Keratinocyte (primary cell): Measurements from ENCODE around the gene FGF2. TPM values are rescaled to one million over a fixed set of nuclear protein-coding genes. Genes with fewer than 3 reads are reported as not detected.

Experiments used
- DNase-seq: peaks from one replicate; pipeline ENCODE4 v3.0.0-alpha.2; 2011; ENCODE audit warnings: low read depth, missing footprints, low spot score
- FAIRE-seq: peaks from 2 replicates; lab custom pipeline; 2011; peaks lifted over from hg19 to GRCh38; lab: Jason Lieb, UNC
- H2AFZ ChIP-seq: 2 replicates; pipeline ENCODE4 v1.6.0; 2012; ENCODE audit warnings: low read length, control low read depth, inconsistent platforms; ENCODE audit not compliant: control insufficient read depth
- H3K27ac ChIP-seq: 2 replicates; pipeline ENCODE4 v1.5.1; 2011; ENCODE audit warnings: low read length; ENCODE audit not compliant: control insufficient read depth, insufficient read depth
- H3K27me3 ChIP-seq: 3 replicates; pipeline ENCODE4 v1.6.0; 2011; ENCODE audit warnings: low read length; ENCODE audit not compliant: control insufficient read depth, insufficient read depth; ENCODE audit errors: extremely low read depth
- H3K36me3 ChIP-seq, 2 experiments: 2 replicates in 1 of 2; 3 replicates in 1 of 2; pipeline ENCODE4 v1.5.1; 2011; ENCODE audit warnings: low read length in 2 of 2, mild to moderate bottlenecking in 1 of 2; ENCODE audit not compliant: control insufficient read depth in 2 of 2, insufficient read depth in 2 of 2; ENCODE audit errors: extremely low read depth in 1 of 2
- H3K4me1 ChIP-seq: 3 replicates; pipeline ENCODE4 v1.5.1; 2011; ENCODE audit warnings: low read length; ENCODE audit not compliant: control insufficient read depth, insufficient read depth; ENCODE audit errors: extremely low read depth
- H3K4me2 ChIP-seq: 3 replicates; pipeline ENCODE4 v1.6.0; 2011; ENCODE audit warnings: low read depth, low read length; ENCODE audit not compliant: control insufficient read depth, insufficient read depth; ENCODE audit errors: extremely low read depth
- H3K4me3 ChIP-seq, 3 experiments: fragments of 200-600 bp in 1 of 3; sonication (generic) in 1 of 3; 2 replicates in 2 of 3; 3 replicates in 1 of 3; pipeline ENCODE4 v1.5.1; 2011 to 2016; ENCODE audit warnings: low read length in 3 of 3, mild to moderate bottlenecking in 3 of 3, control low read depth in 2 of 3, inconsistent platforms in 1 of 3, low read depth in 1 of 3, mixed read lengths in 1 of 3, mixed run types in 1 of 3, moderate library complexity in 1 of 3; ENCODE audit not compliant: control insufficient read depth in 2 of 3, insufficient read depth in 2 of 3; ENCODE audit errors: extremely low read depth in 1 of 3
- H3K79me2 ChIP-seq: 2 replicates; pipeline ENCODE4 v1.6.0; 2012; ENCODE audit warnings: low read length; ENCODE audit not compliant: control insufficient read depth, insufficient read depth
- H3K9ac ChIP-seq: 3 replicates; pipeline ENCODE4 v1.6.0; 2011; ENCODE audit warnings: low read length; ENCODE audit not compliant: control insufficient read depth, insufficient read depth; ENCODE audit errors: extremely low read depth
- H3K9me1 ChIP-seq: 3 replicates; pipeline ENCODE4 v1.6.0; 2011; ENCODE audit warnings: low read length; ENCODE audit not compliant: control insufficient read depth, insufficient read depth; ENCODE audit errors: extremely low read depth
- H3K9me3 ChIP-seq: 2 replicates; pipeline ENCODE4 v1.5.1; 2012; ENCODE audit warnings: low read depth, low read length; ENCODE audit not compliant: control insufficient read depth
- H4K20me1 ChIP-seq: 3 replicates; pipeline ENCODE4 v1.6.0; 2011; ENCODE audit warnings: low read length; ENCODE audit not compliant: control insufficient read depth, insufficient read depth; ENCODE audit errors: extremely low read depth
- EZH2 ChIP-seq: IDR thresholded peaks from one replicate; pipeline ENCODE4 v1.6.1; 2012; ENCODE audit warnings: inconsistent platforms, mild to moderate bottlenecking, low read length, moderate library complexity
- dilution Hi-C: fragments of 300-500 bp; cut with MboI; formaldehyde crosslinking; loops from one replicate; pipeline ENCODE4 v1.7.0; 2020; ENCODE audit warnings: low sequenced_read_pairs; ENCODE audit not compliant: extremely low pct_ligation_motif_present
- polyA plus RNA-seq, 5 experiments: library from polyadenylated mRNA; depleted of rRNA in 3 of 5; stranded (reverse) in 3 of 5; stranded (forward) in 1 of 5; unstranded in 1 of 5; fragments of >200 nt; gene quantifications; 1 replicate in 1 of 5; 2 replicates in 3 of 5; 3 replicates in 1 of 5; pipeline versions ENCODE4 v1.2.1 to v1.2.3, GENCODE V29; 2011 to 2012; ENCODE audit warnings: missing spikeins in 2 of 5, low read depth in 1 of 5, low replicate concordance in 1 of 5
- TF ChIP-seq, protein P1 (sequence below), 3 experiments: IDR thresholded peaks in 1 of 3; conservative IDR thresholded peaks in 1 of 3; optimal IDR thresholded peaks in 1 of 3; 2 replicates in 2 of 3; 3 replicates in 1 of 3; pipeline versions ENCODE3 to v1.5.1; 2011; ENCODE audit warnings: low read length in 3 of 3, mild to moderate bottlenecking in 3 of 3, moderate library complexity in 2 of 3, control low read depth in 1 of 3, inconsistent platforms in 1 of 3; ENCODE audit not compliant: insufficient read depth in 2 of 3; ENCODE audit errors: extremely low read depth in 1 of 3

Gene FGF2
- polyA plus RNA-seq, 1 donor (not counting 4 experiments of a cell fraction or from before 2014, with no cell fraction given) = 1.7 TPM

DNA sequence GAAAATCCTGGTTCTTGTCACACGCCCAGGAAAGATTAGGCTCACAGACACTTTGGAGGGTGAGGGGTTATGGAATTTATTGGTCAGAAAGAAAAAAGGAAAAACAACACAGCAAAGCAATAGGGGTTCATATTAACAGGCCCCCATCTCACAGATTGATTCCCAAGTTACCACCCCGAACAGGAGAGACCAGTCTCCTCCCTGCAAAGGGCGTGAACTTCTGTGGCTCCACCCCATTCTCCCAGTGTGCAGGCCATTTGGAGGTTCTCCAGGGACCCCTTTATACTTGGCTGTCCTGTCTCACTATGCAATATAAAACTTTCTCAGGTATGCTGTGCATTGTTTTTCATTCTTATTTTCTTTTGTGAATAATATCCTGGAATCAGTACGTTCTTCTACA, 7.4 kb downstream of the FGF2 start:
- Histone ChIP-seq H3K79me2 (no peaks in the 10 kb centered on the region), H3K9me3 (no peaks in the 10 kb centered on the region), H3K4me2 (no peak overlapping the region), H4K20me1 (no peaks in the 10 kb centered on the region), H3K9ac (no peak overlapping the region), H3K27ac (no peak overlapping the region), H3K4me1 (peaks cover 5% of the 10 kb centered on the region), H3K9me1 (no peaks in the 10 kb centered on the region), H3K27me3 (no peaks in the 10 kb centered on the region), H3K4me3 (no peak overlapping the region), H3K36me3 (no peaks in the 10 kb centered on the region), H2AFZ (no peak overlapping the region)
- no peak for DNase-seq
- TF ChIP-seq, protein P1, sequence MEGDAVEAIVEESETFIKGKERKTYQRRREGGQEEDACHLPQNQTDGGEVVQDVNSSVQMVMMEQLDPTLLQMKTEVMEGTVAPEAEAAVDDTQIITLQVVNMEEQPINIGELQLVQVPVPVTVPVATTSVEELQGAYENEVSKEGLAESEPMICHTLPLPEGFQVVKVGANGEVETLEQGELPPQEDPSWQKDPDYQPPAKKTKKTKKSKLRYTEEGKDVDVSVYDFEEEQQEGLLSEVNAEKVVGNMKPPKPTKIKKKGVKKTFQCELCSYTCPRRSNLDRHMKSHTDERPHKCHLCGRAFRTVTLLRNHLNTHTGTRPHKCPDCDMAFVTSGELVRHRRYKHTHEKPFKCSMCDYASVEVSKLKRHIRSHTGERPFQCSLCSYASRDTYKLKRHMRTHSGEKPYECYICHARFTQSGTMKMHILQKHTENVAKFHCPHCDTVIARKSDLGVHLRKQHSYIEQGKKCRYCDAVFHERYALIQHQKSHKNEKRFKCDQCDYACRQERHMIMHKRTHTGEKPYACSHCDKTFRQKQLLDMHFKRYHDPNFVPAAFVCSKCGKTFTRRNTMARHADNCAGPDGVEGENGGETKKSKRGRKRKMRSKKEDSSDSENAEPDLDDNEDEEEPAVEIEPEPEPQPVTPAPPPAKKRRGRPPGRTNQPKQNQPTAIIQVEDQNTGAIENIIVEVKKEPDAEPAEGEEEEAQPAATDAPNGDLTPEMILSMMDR (optimal IDR thresholded peaks at IDR 0.05 in 1 of 3, IDR thresholded peaks at IDR 0.05 in 1 of 3, conservative IDR thresholded peaks at IDR 0.05 in 1 of 3; ENCODE audit: extremely low read depth in 1 of 3, insufficient read depth in 2 of 3, low read length in 3 of 3) = no peak
- TF ChIP-seq EZH2 = no peak
- dilution Hi-C loops = no loop called here
- no peak for FAIRE-seq

DNA sequence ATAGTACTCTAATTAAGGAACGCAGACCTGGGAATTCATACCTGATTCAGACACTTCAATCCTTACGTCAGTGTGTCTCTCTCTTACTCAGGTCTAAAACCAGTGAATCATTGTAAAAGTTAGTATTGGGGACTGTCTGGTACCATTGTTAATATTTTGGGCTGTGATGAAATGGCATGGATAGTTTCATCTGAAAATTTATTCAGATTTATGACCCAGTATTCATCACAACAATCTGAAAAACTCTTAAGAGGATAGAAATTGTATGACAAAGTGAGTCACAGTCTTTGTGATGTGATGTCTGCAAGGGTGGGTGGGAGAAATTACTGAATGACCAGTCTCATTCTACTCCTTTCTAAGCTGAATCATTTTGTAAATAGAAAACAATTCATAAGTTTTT, 10.3 kb downstream of the FGF2 start:
- H3K9ac ChIP-seq = no peak overlapping the region

More for the DNA sequence above, 10.3 kb downstream of the FGF2 start:
- Histone ChIP-seq H3K79me2 (no peaks in the 10 kb centered on the region), H3K4me2 (no peak overlapping the region), H3K4me1 (no peaks in the 10 kb centered on the region), H3K36me3 (no peaks in the 10 kb centered on the region), H3K27me3 (no peaks in the 10 kb centered on the region), H4K20me1 (no peaks in the 10 kb centered on the region), H3K4me3 (no peak overlapping the region), H3K9me3 (no peaks in the 10 kb centered on the region), H2AFZ (no peak overlapping the region), H3K27ac (no peak overlapping the region), H3K9me1 (no peaks in the 10 kb centered on the region)
- dilution Hi-C loops = no loop called here
- TF ChIP-seq, protein P1 (optimal IDR thresholded peaks at IDR 0.05 in 1 of 3, IDR thresholded peaks at IDR 0.05 in 1 of 3, conservative IDR thresholded peaks at IDR 0.05 in 1 of 3; ENCODE audit: extremely low read depth in 1 of 3, insufficient read depth in 2 of 3, low read length in 3 of 3) = no peak
- no peak for TF ChIP-seq EZH2
- DNase-seq (no peak), FAIRE-seq (no peak)
